Type B pancreatic cell (in vitro differentiated cells): Measurements from ENCODE around the gene PHLPP2. TPM values are rescaled to one million over a fixed set of nuclear protein-coding genes. Genes with fewer than 3 reads are reported as not detected.

ENCODE experiments used
- DNase-seq: peaks from one replicate; pipeline ENCODE4 v3.0.0; 2021; ENCODE audit warnings: mixed read lengths; ENCODE audit not compliant: unreplicated experiment; ENCODE audit errors: extremely low spot score
- H3K27ac Mint-ChIP-seq: 2 replicates; pipeline ENCODE4 v1.8.0; 2021; ENCODE audit warnings: mild to moderate bottlenecking, mixed read lengths
- H3K27me3 Mint-ChIP-seq: 2 replicates; pipeline ENCODE4 v1.8.0; 2021; ENCODE audit warnings: mixed read lengths
- H3K36me3 Mint-ChIP-seq: 2 replicates; pipeline ENCODE4 v1.8.0; 2021; ENCODE audit warnings: mixed read lengths
- H3K4me1 Mint-ChIP-seq: one replicate; pipeline ENCODE4 v1.8.0; 2021; ENCODE audit warnings: mixed read lengths; ENCODE audit not compliant: unreplicated experiment
- H3K4me3 Mint-ChIP-seq: 2 replicates; pipeline ENCODE4 v1.8.0; 2021; ENCODE audit warnings: mild to moderate bottlenecking, mixed read lengths
- H3K9me3 Mint-ChIP-seq: 2 replicates; pipeline ENCODE4 v1.8.0; 2021; ENCODE audit warnings: mixed read lengths
- total RNA-seq: library from RNA; stranded (reverse); gene quantifications from 2 replicates; pipeline ENCODE4 v1.2.1, GENCODE V29; 2021; ENCODE audit warnings: low replicate concordance
- TF ChIP-seq, protein P1 (sequence below): fragments of 200-600 bp; sonication (generic); conservative IDR thresholded peaks from 2 replicates; pipeline ENCODE4 v1.5.0; 2021; ENCODE audit warnings: antibody characterized with exemption, mild to moderate bottlenecking

PHLPP2 gene
- total RNA-seq, 1 donor from 2014 or later, result 12.0 TPM

DNA sequence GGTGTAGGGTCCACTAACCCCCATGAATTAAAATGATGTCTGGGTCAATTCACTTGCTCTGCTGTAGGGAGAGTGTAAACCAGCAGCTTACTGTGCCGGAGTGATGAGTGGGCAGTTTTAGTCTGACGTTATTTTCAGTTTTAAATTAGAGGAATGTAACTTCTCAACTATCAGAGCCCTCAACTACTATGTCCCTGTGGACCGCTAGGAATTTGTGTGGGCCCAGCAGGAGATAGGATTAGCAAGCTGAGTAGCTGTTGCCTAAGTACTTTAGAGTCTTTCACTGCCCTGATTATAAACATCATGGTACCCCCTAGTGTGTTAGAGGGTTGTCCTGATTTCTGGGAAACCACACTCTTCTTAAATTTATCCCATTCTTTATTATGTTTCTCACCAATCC lies 87.1 kb downstream of the PHLPP2 start:
- Mint-ChIP-seq H3K36me3 (peaks cover 7% of the 10 kb centered on the region), H3K4me1 (peaks cover 7% of the 10 kb centered on the region), H3K4me3 (no peak overlapping the region), H3K27ac (no peak overlapping the region), H3K27me3 (no peaks in the 10 kb centered on the region), H3K9me3 (no peaks in the 10 kb centered on the region)
- DNase-seq, result no peak
- TF ChIP-seq, protein P1, sequence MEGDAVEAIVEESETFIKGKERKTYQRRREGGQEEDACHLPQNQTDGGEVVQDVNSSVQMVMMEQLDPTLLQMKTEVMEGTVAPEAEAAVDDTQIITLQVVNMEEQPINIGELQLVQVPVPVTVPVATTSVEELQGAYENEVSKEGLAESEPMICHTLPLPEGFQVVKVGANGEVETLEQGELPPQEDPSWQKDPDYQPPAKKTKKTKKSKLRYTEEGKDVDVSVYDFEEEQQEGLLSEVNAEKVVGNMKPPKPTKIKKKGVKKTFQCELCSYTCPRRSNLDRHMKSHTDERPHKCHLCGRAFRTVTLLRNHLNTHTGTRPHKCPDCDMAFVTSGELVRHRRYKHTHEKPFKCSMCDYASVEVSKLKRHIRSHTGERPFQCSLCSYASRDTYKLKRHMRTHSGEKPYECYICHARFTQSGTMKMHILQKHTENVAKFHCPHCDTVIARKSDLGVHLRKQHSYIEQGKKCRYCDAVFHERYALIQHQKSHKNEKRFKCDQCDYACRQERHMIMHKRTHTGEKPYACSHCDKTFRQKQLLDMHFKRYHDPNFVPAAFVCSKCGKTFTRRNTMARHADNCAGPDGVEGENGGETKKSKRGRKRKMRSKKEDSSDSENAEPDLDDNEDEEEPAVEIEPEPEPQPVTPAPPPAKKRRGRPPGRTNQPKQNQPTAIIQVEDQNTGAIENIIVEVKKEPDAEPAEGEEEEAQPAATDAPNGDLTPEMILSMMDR, result no peak

DNA sequence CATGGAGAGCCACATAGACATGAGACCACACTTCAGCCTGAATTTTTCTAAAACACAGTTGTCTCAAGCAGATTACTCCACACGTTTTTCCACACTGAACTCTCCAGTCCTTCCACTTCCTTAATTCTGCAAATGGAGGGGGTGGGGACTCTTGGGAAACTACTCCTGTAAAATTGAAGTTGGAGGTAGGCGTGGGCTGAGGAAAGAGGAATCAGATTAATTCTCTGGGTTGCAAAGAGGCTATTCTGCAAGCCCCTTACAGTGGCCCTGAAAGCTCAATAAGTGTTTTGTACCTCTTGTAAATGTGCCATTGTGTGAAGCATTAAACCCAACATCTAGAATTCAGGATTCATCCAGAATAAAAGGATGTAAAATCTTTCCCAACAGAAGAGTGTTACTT lies 88.9 kb downstream of the PHLPP2 start:
- Mint-ChIP-seq H3K27ac (no peak overlapping the region), H3K27me3 (no peaks in the 10 kb centered on the region), H3K9me3 (peaks cover 3% of the 10 kb centered on the region), H3K36me3 (peaks cover 8% of the 10 kb centered on the region), H3K4me3 (no peak overlapping the region), H3K4me1 (peaks cover 7% of the 10 kb centered on the region)
- no peak for DNase-seq
- TF ChIP-seq, protein P1, result no peak

DNA sequence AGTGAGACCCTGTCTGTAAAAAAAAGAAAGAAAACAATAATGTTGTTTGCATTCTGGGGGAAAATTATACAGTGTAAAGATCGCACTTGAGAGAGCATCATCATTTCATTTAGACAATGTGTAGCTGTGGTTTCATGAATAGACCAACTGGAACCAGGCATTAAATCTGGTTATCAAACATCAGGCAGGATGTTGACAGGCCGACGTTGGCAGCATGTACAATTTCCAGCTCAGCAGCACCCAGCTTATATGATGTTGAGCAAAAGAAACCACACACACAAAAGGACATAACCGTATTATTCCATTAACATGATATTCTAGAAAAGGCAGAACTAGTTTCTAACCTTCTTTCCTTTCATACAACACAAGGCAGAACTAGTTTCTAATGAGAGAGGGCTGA lies 92.7 kb downstream of the PHLPP2 start:
- Mint-ChIP-seq H3K4me3 (no peak overlapping the region), H3K27me3 (peaks cover 15% of the 10 kb centered on the region), H3K27ac (peak overlapping the region; percentile 58), H3K9me3 (peaks cover 3% of the 10 kb centered on the region), H3K36me3 (peaks cover 5% of the 10 kb centered on the region), H3K4me1 (peaks cover 14% of the 10 kb centered on the region)
- DNase-seq, result no peak
- TF ChIP-seq, protein P1, result no peak

DNA sequence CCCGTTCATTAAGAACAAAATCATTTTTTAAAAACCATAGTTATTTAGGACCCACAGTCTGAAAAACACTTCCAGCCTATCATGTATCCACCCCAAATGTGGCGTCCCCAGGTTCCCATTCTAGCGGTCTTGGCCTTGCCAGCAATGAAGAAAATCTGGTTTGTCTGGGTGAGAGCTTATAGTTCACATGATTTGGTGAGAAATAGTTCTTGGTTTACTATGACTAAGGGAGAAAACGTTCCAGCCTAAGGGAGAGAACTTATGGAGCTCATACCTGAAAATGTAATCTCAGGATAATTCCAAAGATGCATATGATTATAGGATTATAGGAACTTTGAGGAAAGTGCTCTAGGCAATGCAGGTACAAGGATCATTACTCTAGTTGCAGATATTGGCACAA lies 93.7 kb downstream of the PHLPP2 start:
- Mint-ChIP-seq H3K27me3 (peaks cover 18% of the 10 kb centered on the region), H3K4me3 (peak overlapping the region; percentile 63), H3K4me1 (peaks cover 14% of the 10 kb centered on the region), H3K27ac (peak overlapping the region; percentile 93), H3K36me3 (peaks cover 5% of the 10 kb centered on the region), H3K9me3 (peaks cover 3% of the 10 kb centered on the region)
- TF ChIP-seq, protein P1, result no peak
- DNase-seq, result no peak

DNA sequence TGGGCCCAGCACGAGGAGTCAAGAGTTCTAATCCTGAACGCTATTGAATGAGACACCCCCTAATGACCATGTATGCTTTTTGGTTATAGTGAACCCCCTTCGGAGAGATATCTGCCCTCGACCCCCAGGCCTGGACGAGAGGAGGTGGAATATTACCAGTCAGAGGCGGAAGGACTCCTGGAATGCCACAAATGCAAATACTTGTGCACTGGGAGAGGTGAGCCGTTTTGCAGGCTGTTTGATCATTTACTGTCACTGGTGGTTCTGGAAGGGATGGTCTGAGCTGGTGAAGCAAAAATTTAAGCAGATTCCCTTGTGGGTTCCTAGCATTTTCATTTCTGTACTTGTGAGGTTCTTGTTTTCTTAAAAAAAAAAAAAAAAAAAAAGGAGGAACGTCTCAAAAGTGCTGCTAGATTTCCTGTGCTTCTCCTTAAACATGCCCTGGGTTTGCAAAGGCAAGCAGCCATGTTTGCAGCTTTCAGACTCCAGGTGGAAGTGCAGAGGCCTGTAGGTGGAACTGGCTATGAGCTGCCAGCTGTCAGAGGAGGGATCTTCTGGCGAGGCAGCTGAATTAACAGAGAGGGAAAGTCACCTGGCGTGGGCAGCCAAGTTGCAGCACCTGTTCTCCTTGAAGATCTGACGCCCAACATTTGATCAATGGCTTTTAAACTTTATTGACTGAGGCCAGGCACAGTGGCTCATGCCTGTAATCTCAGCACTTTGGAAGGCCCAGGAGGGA lies 95.1 kb downstream of the PHLPP2 start:
- H3K27me3 Mint-ChIP-seq, result peaks cover 18% of the 10 kb centered on the region
- H3K27ac Mint-ChIP-seq, result peak overlapping the region; percentile 82
- H3K4me1 Mint-ChIP-seq, result peaks cover 14% of the 10 kb centered on the region
- TF ChIP-seq, protein P1, result no peak
- peaks cover 5% of the 10 kb centered on the region for H3K36me3 Mint-ChIP-seq
- peak overlapping the region; percentile 73 for H3K4me3 Mint-ChIP-seq
- DNase-seq, result no peak
- H3K9me3 Mint-ChIP-seq, result peaks cover 3% of the 10 kb centered on the region
